HepG2 (cell line): ENCODE results near the gene UBE2D3. TPM values are rescaled to one million over a fixed set of nuclear protein-coding genes. Genes with fewer than 3 reads are reported as not detected.
A peak's percentile ranks its signal among the peaks of the same experiment; 100 is the strongest.

Experiments
- ATAC-seq: fragments of 200-7000 bp; cut with Tn5 transposase; 3 replicates; pipeline ENCODE4 v1.9.1; 2020; ENCODE audit warnings: mild to moderate bottlenecking, moderate library complexity
- BruUV-seq: library from RNA; stranded (reverse); fragments of 400-500 nt; replicated peaks from 2 replicates; lab custom pipeline; 2021; lab: Mats Ljungman, UMichigan
- CTCF ChIA-PET: fragments of 300-600 bp; formaldehyde crosslinking; extraction: SDS; loops from one replicate; lab custom pipeline; 2021; ENCODE audit warnings: low total read pairs, inconsistent platforms, low intra/inter-chr PET ratio; lab: Yijun Ruan, JAX
- POLR2A ChIA-PET: fragments of 350-600 bp; sonication (Branson Sonifier 250); formaldehyde crosslinking; loops from one replicate; lab custom pipeline; 2020; ENCODE audit warnings: antibody characterized with exemption, inconsistent platforms; lab: Yijun Ruan, JAX
- DNase-seq: peaks from one replicate; pipeline ENCODE4 v3.0.0-alpha.2; 2015; ENCODE audit warnings: low spot score
- FAIRE-seq: peaks from 3 replicates; lab custom pipeline; 2011; peaks lifted over from hg19 to GRCh38; lab: Jason Lieb, UNC
- H2AFZ ChIP-seq: one replicate; pipeline ENCODE4 v1.6.1; 2011; ENCODE audit warnings: low read length, inconsistent platforms
- H3K27ac ChIP-seq: fragments of 300-600 bp; 3 replicates; pipeline ENCODE4 v1.8.0; 2011; ENCODE audit warnings: mixed run types, mild to moderate bottlenecking, mixed read lengths, low read length, inconsistent platforms; ENCODE audit not compliant: insufficient read depth; ENCODE audit errors: extremely low read length
- H3K27me3 ChIP-seq, 2 experiments: fragments of 200-600 bp in 1 of 2; 2 replicates in 1 of 2; 3 replicates in 1 of 2; pipeline versions ENCODE4 v1.6.0 to v1.8.0; 2011; ENCODE audit warnings: low read length in 2 of 2, mild to moderate bottlenecking in 2 of 2, moderate library complexity in 2 of 2, inconsistent platforms in 1 of 2; ENCODE audit not compliant: insufficient read depth in 2 of 2, control insufficient read depth in 1 of 2
- H3K36me3 ChIP-seq, 2 experiments: fragments of 200-600 bp in 1 of 2; replicated peaks in 1 of 2; 2 replicates in 1 of 2; 3 replicates in 1 of 2; pipeline versions ENCODE4 v1.5.1 to v1.8.0; 2011; ENCODE audit warnings: low read length in 2 of 2, inconsistent platforms in 1 of 2; ENCODE audit not compliant: insufficient read depth in 2 of 2, control insufficient read depth in 1 of 2
- H3K4me1 ChIP-seq: 2 replicates; pipeline ENCODE4 v1.5.1; 2012; ENCODE audit warnings: low read length, inconsistent platforms; ENCODE audit not compliant: insufficient read depth
- H3K4me2 ChIP-seq: 2 replicates; pipeline ENCODE4 v1.6.0; 2011; ENCODE audit warnings: low read depth, low read length, inconsistent platforms
- H3K4me3 ChIP-seq, 3 experiments: fragments of 200-600 bp in 1 of 3; sonication (generic), shearing (Covaris generic) in 1 of 3; replicated peaks in 1 of 3; 2 replicates each; pipeline ENCODE4 v1.5.1; 2011 to 2016; ENCODE audit warnings: low read length in 3 of 3, inconsistent platforms in 2 of 3, low read depth in 2 of 3, mild to moderate bottlenecking in 2 of 3, control low read depth in 1 of 3, mixed read lengths in 1 of 3; ENCODE audit not compliant: insufficient read depth in 1 of 3
- H3K79me2 ChIP-seq: one replicate; pipeline ENCODE4 v1.6.1; 2011; ENCODE audit warnings: low read length, inconsistent platforms; ENCODE audit not compliant: insufficient read depth
- H3K9ac ChIP-seq: 2 replicates; pipeline ENCODE4 v1.6.0; 2011; ENCODE audit warnings: mild to moderate bottlenecking, low read depth, low read length, inconsistent platforms; ENCODE audit not compliant: insufficient read depth
- H3K9me3 ChIP-seq: 2 replicates; pipeline ENCODE4 v1.5.1; 2012; ENCODE audit warnings: mild to moderate bottlenecking, low read length
- H4K20me1 ChIP-seq: 2 replicates; pipeline ENCODE4 v1.6.0; 2011; ENCODE audit warnings: inconsistent platforms, mild to moderate bottlenecking, low read length, moderate library complexity; ENCODE audit not compliant: insufficient read depth
- ARHGAP35 ChIP-seq: sonication (generic); formaldehyde crosslinking; IDR thresholded peaks from 2 replicates; pipeline ENCODE4 v1.9.0; 2022; ENCODE audit warnings: mild to moderate bottlenecking, inconsistent platforms, moderate library complexity, missing genetic modification reagents, borderline replicate concordance
- GPN1 ChIP-seq: sonication (generic); formaldehyde crosslinking; IDR thresholded peaks from 2 replicates; pipeline ENCODE4 v1.5.1; 2020; ENCODE audit warnings: missing genetic modification reagents, borderline replicate concordance
- HMGA1 ChIP-seq: sonication (generic); formaldehyde crosslinking; conservative IDR thresholded peaks from 2 replicates; pipeline ENCODE4 v1.4.0; 2020; ENCODE audit warnings: missing genetic modification reagents
- KDM2A ChIP-seq: sonication (generic); formaldehyde crosslinking; IDR thresholded peaks from 2 replicates; pipeline ENCODE4 v1.4.0; 2020; ENCODE audit warnings: low read depth, missing genetic modification reagents, borderline replicate concordance
- KDM3A ChIP-seq: IDR thresholded peaks from 2 replicates; pipeline ENCODE4 v1.6.1; 2018; ENCODE audit warnings: low read depth, missing compliant biosample characterization
- KLF11 ChIP-seq: IDR thresholded peaks from 2 replicates; pipeline ENCODE4 v1.6.1; 2016; ENCODE audit warnings: missing compliant biosample characterization
- MAFF ChIP-seq: IDR thresholded peaks from 2 replicates; pipeline ENCODE4 v1.6.1; 2011; ENCODE audit warnings: low read depth, low read length, improper control_type of control experiment
- MIER3 ChIP-seq: IDR thresholded peaks from 2 replicates; pipeline ENCODE4 v1.6.1; 2016; ENCODE audit warnings: missing compliant biosample characterization, borderline replicate concordance
- MXD4 ChIP-seq: IDR thresholded peaks from 2 replicates; pipeline ENCODE4 v1.6.1; 2016; ENCODE audit warnings: mild to moderate bottlenecking, missing biosample characterization, missing genetic modification reagents
- PAWR ChIP-seq: sonication (generic); formaldehyde crosslinking; IDR thresholded peaks from 2 replicates; pipeline ENCODE4 v1.4.0; 2020; ENCODE audit warnings: missing genetic modification reagents, mild to moderate bottlenecking, borderline replicate concordance
- POLR2G ChIP-seq: fragments of 200-400 bp; formaldehyde crosslinking; IDR thresholded peaks from 2 replicates; pipeline ENCODE4 v1.6.1; 2018; ENCODE audit warnings: mild to moderate bottlenecking, low read depth, low read length, moderate library complexity
- TOE1 ChIP-seq: sonication (generic); formaldehyde crosslinking; IDR thresholded peaks from 2 replicates; pipeline ENCODE4 v1.4.0; 2020; ENCODE audit warnings: mild to moderate bottlenecking, missing genetic modification reagents
- ZNF235 ChIP-seq: sonication (generic); formaldehyde crosslinking; IDR thresholded peaks from 2 replicates; pipeline ENCODE4 v1.8.1; 2023; ENCODE audit warnings: mild to moderate bottlenecking, missing genetic modification reagents, borderline replicate concordance
- ZNF367 ChIP-seq: sonication (generic); formaldehyde crosslinking; IDR thresholded peaks from 2 replicates; pipeline ENCODE4 v1.4.0; 2020; ENCODE audit warnings: missing genetic modification reagents, borderline replicate concordance
- ZNF44 ChIP-seq: sonication (generic); formaldehyde crosslinking; IDR thresholded peaks from 2 replicates; pipeline ENCODE4 v1.5.1; 2020; ENCODE audit warnings: mild to moderate bottlenecking, missing genetic modification reagents
- ZNF788 ChIP-seq: sonication (generic); formaldehyde crosslinking; IDR thresholded peaks from 2 replicates; pipeline ENCODE4 v1.5.0; 2020; ENCODE audit warnings: mild to moderate bottlenecking, missing genetic modification reagents, borderline replicate concordance
- WGBS: methylation state at CpG from one replicate; pipeline ENCODE4 v1.1.6; 2017; ENCODE audit warnings: low lambda C conversion rate; 5-methylcytosine and 5-hydroxymethylcytosine counted together
- in situ Hi-C: cut with HindIII; loops from 2 replicates; pipeline ENCODE4 v1.10.0; 2017; ENCODE audit warnings: low pct_unique_long_range_greater_than_20kb; ENCODE audit not compliant: extremely low pct_ligation_motif_present
- intact Hi-C: fragments of 100-400 bp; cut with micrococcal nuclease; formaldehyde crosslinking; loops from one replicate; pipeline ENCODE4 v1.10.0; 2022; ENCODE audit not compliant: unreplicated experiment
- polyA plus RNA-seq, 8 experiments: library from polyadenylated mRNA; depleted of rRNA in 3 of 8; stranded (reverse) in 7 of 8; unstranded in 1 of 8; fragments of >200 nt; fragmentation: Illumina TruSeq in 4 of 8; extraction: Trizol in 4 of 8; gene quantifications; 2 replicates each; pipeline versions ENCODE4 v1.2.1 to v1.2.3, GENCODE V29; 2011 to 2016; ENCODE audit warnings: low read depth in 4 of 8, missing spikeins in 1 of 8, mixed read lengths in 1 of 8; ENCODE audit not compliant: insufficient read depth in 1 of 8
- total RNA-seq, 5 experiments: library from RNA; depleted of rRNA; stranded (reverse); fragments of >200 nt; fragmentation: Illumina TruSeq; extraction: Trizol; gene quantifications; 2 replicates each; pipeline ENCODE4 v1.2.3, GENCODE V29; 2016; ENCODE audit warnings: low read depth in 1 of 5
- TF ChIP-seq, protein P1 (sequence below): sonication (generic); formaldehyde crosslinking; IDR thresholded peaks from 2 replicates; pipeline ENCODE4 v1.4.0; 2020; ENCODE audit warnings: missing genetic modification reagents
- TF ChIP-seq, protein P2 (sequence below): sonication (generic); formaldehyde crosslinking; IDR thresholded peaks from 2 replicates; pipeline ENCODE4 v1.8.0; 2022; ENCODE audit warnings: mild to moderate bottlenecking, missing genetic modification reagents, borderline replicate concordance
- TF ChIP-seq, protein P3 (sequence below): IDR thresholded peaks from 2 replicates; pipeline ENCODE4 v1.6.1; 2016; ENCODE audit warnings: mild to moderate bottlenecking
- TF ChIP-seq, protein P4 (sequence below): sonication (generic); formaldehyde crosslinking; IDR thresholded peaks from 2 replicates; pipeline ENCODE4 v1.4.0; 2020; ENCODE audit warnings: missing genetic modification reagents

UBE2D3 gene
- total and polyA plus RNA-seq, 2 of the 13 experiments (the other 11 are each of a cell fraction or from before 2014, with no cell fraction given), result 224 to 293 TPM

DNA sequence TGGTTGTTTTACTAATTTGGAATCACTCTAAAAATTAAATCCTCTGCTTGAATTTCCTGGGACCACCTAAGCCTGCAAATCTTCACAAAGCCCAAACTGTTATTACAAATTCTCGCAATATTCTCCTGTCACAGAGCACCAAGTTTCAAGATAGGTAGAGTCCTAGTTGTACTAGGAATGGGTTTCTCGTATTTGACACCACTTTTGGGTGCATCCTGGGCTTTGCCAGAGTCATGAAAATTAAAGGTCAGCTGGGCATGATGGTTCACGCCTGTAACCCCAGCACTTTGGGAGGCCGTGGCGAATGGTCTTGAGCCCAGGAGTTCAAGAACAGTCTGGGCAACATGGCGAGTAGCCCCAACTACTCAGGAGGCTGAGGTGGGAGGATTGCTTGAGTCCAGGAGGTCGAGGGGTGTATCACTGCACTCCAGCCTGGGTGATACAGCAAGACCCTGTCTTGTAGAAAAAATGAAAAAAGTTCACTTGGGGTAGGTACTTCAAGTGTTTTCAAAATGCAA, 36.0 kb downstream of the UBE2D3 start (continued):
- no peak for TF ChIP-seq ZNF44 (CRISPR knock-in tag)
- TF ChIP-seq ZNF367 (CRISPR knock-in tag), result no peak
- no peak for TF ChIP-seq KDM2A (CRISPR knock-in tag)
- TF ChIP-seq KDM3A, result no peak
- TF ChIP-seq, protein P1, sequence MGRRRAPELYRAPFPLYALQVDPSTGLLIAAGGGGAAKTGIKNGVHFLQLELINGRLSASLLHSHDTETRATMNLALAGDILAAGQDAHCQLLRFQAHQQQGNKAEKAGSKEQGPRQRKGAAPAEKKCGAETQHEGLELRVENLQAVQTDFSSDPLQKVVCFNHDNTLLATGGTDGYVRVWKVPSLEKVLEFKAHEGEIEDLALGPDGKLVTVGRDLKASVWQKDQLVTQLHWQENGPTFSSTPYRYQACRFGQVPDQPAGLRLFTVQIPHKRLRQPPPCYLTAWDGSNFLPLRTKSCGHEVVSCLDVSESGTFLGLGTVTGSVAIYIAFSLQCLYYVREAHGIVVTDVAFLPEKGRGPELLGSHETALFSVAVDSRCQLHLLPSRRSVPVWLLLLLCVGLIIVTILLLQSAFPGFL (CRISPR knock-in tag), result no peak
- no peak for TF ChIP-seq MIER3 (CRISPR knock-in tag)
- no peak for TF ChIP-seq ZNF788 (CRISPR knock-in tag)
- peak; percentile 41; the same call in 1 of the 2 replicates for TF ChIP-seq POLR2G
- no peak for TF ChIP-seq MAFF
- TF ChIP-seq KLF11, result no peak
- no peak for TF ChIP-seq MXD4
- TF ChIP-seq TOE1, result no peak
- TF ChIP-seq, all 625 proteins: peak for 3

DNA sequence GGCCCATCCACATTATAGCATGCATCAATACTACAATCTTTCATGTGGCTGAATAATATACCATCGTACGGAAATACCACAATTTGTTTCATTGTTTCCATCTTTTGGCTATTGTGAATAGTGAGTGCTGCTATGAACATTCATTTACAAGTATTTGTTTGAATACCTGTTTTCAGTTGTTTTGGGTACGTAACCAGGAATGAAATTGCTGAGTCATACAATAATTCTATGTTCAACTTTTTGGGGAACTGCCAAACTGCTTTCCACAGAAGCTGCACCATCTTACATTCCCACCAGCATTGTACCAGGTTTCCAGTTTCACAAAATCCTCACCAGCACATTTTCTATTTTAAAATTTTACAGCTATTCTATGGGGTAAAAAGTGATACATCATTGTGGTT, 38.0 kb downstream of the UBE2D3 start:
- ChIA-PET POLR2A (no interaction called here), CTCF (no interaction called here)
- Histone ChIP-seq H4K20me1 (no peaks in the 10 kb centered on the region), H3K4me1 (no peaks in the 10 kb centered on the region), H3K27ac (no peak overlapping the region), H3K79me2 (no peaks in the 10 kb centered on the region), H3K4me3 (no peak overlapping the region), H3K9ac (no peak overlapping the region), H2AFZ (no peak overlapping the region), H3K36me3 (no peaks in the 10 kb centered on the region; a peak in 3 of 5 replicates), H3K9me3 (no peaks in the 10 kb centered on the region), H3K27me3 (no peaks in the 10 kb centered on the region), H3K4me2 (no peak overlapping the region)
- intact Hi-C loops, result no loop called here
- in situ Hi-C loops, result no loop called here
- over 99% methylated on average over 3 of the region's 3 CpGs for whole genome bisulfite sequencing
- ATAC-seq (no peak), FAIRE-seq (no peak), DNase-seq (no peak)
- no TSS peak for BruUV-seq
- TF ChIP-seq HMGA1, result no peak
- TF ChIP-seq PAWR, result no peak
- TF ChIP-seq, protein P2, sequence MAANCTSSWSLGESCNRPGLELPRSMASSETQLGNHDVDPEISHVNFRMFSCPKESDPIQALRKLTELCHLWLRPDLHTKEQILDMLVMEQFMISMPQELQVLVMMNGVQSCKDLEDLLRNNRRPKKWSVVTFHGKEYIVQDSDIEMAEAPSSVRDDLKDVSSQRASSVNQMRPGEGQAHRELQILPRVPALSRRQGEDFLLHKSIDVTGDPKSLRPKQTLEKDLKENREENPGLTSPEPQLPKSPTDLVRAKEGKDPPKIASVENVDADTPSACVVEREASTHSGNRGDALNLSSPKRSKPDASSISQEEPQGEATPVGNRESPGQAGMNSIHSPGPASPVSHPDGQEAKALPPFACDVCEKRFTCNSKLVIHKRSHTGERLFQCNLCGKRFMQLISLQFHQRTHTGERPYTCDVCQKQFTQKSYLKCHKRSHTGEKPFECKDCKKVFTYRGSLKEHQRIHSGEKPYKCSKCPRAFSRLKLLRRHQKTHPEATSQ (CRISPR knock-in tag), result no peak
- TF ChIP-seq MAFF, result peak; percentile 94
- TF ChIP-seq ZNF235 (CRISPR knock-in tag), result no peak
- TF ChIP-seq ARHGAP35 (CRISPR knock-in tag), result no peak
- TF ChIP-seq GPN1 (CRISPR knock-in tag), result no peak
- TF ChIP-seq, protein P3, sequence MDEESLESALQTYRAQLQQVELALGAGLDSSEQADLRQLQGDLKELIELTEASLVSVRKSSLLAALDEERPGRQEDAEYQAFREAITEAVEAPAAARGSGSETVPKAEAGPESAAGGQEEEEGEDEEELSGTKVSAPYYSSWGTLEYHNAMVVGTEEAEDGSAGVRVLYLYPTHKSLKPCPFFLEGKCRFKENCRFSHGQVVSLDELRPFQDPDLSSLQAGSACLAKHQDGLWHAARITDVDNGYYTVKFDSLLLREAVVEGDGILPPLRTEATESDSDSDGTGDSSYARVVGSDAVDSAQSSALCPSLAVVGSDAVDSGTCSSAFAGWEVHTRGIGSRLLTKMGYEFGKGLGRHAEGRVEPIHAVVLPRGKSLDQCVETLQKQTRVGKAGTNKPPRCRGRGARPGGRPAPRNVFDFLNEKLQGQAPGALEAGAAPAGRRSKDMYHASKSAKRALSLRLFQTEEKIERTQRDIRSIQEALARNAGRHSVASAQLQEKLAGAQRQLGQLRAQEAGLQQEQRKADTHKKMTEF (CRISPR knock-in tag), result no peak
- TF ChIP-seq, protein P4, sequence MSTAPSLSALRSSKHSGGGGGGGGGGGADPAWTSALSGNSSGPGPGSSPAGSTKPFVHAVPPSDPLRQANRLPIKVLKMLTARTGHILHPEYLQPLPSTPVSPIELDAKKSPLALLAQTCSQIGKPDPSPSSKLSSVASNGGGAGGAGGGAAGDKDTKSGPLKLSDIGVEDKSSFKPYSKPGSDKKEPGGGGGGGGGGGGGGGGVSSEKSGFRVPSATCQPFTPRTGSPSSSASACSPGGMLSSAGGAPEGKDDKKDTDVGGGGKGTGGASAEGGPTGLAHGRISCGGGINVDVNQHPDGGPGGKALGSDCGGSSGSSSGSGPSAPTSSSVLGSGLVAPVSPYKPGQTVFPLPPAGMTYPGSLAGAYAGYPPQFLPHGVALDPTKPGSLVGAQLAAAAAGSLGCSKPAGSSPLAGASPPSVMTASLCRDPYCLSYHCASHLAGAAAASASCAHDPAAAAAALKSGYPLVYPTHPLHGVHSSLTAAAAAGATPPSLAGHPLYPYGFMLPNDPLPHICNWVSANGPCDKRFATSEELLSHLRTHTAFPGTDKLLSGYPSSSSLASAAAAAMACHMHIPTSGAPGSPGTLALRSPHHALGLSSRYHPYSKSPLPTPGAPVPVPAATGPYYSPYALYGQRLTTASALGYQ (CRISPR knock-in tag), result no peak
